CD4-positive, CD25-positive, alpha-beta regulatory T cell (primary cell): ENCODE results near the gene LARGE2. TPM values are rescaled to one million over a fixed set of nuclear protein-coding genes. Genes with fewer than 3 reads are reported as not detected.
A peak's percentile ranks its signal among the peaks of the same experiment; 100 is the strongest.

ENCODE experiments used
- ATAC-seq, 2 donors: fragments of 150-1000 bp; cut with Tn5 transposase; one replicate each; pipeline ENCODE4 v1.10.0; 2021; ENCODE audit warnings: low read depth in 2 of 2, moderate number of reproducible peaks in 2 of 2, moderate library complexity in 1 of 2
- DNase-seq, 3 donors: peaks; one replicate each; pipeline versions ENCODE4 v3.0.0 to v3.0.0-alpha.2; 2012 to 2022; ENCODE audit warnings: mixed read lengths in 1 of 3
- H3K27ac ChIP-seq: one replicate; pipeline ENCODE4 v1.7.0; 2013; ENCODE audit warnings: mild to moderate bottlenecking, low read length; ENCODE audit not compliant: insufficient read depth, poor library complexity, severe bottlenecking
- H3K27me3 ChIP-seq: one replicate; pipeline ENCODE4 v1.7.0; 2013; ENCODE audit warnings: low read length; ENCODE audit not compliant: control insufficient read depth, insufficient read depth
- H3K36me3 ChIP-seq: one replicate; pipeline ENCODE4 v1.7.0; 2013; ENCODE audit warnings: mild to moderate bottlenecking, low read length, moderate library complexity; ENCODE audit not compliant: control insufficient read depth, insufficient read depth
- H3K4me1 ChIP-seq: 2 replicates; pipeline ENCODE4 v1.7.0; 2013; ENCODE audit warnings: mild to moderate bottlenecking, low read length; ENCODE audit not compliant: insufficient read depth, control insufficient read depth, poor library complexity, severe bottlenecking
- H3K4me3 ChIP-seq: one replicate; pipeline ENCODE4 v1.7.0; 2013; ENCODE audit warnings: low read depth, mild to moderate bottlenecking, low read length, moderate library complexity
- H3K9me3 ChIP-seq, 2 experiments: 1 replicate in 1 of 2; 2 replicates in 1 of 2; pipeline ENCODE4 v1.7.0; 2013; ENCODE audit warnings: low read length in 2 of 2, mild to moderate bottlenecking in 1 of 2, moderate library complexity in 1 of 2; ENCODE audit not compliant: control insufficient read depth in 2 of 2
- H3K27ac Mint-ChIP-seq, 3 donors: one replicate each; pipeline ENCODE4 v1.8.0; 2020 to 2022; ENCODE audit warnings: mild to moderate bottlenecking in 3 of 3, mixed read lengths in 3 of 3, moderate library complexity in 2 of 3
- H3K27me3 Mint-ChIP-seq: one replicate; pipeline ENCODE4 v1.8.0; 2022; ENCODE audit warnings: mild to moderate bottlenecking, mixed read lengths
- H3K36me3 Mint-ChIP-seq: one replicate; pipeline ENCODE4 v1.8.0; 2020; ENCODE audit warnings: mixed read lengths
- H3K4me1 Mint-ChIP-seq, 4 donors: one replicate each; pipeline ENCODE4 v1.8.0; 2020 to 2022; ENCODE audit warnings: mixed read lengths in 4 of 4, mild to moderate bottlenecking in 1 of 4
- H3K4me3 Mint-ChIP-seq, 4 donors: one replicate each; pipeline ENCODE4 v1.8.0; 2020 to 2022; ENCODE audit warnings: mild to moderate bottlenecking in 4 of 4, mixed read lengths in 4 of 4, moderate library complexity in 3 of 4
- H3K9me3 Mint-ChIP-seq, 7 donors: one replicate each; pipeline ENCODE4 v1.8.0; 2020 to 2022; ENCODE audit warnings: mixed read lengths in 7 of 7, mild to moderate bottlenecking in 3 of 7, moderate library complexity in 2 of 7
- polyA plus RNA-seq, 4 donors: library from polyadenylated mRNA; unstranded; fragments of 300-500 nt; fragmentation: Illumina TruSeq; gene quantifications; one replicate each; pipeline ENCODE4 v1.2.3, GENCODE V29; 2021
- total RNA-seq: library from RNA; stranded (reverse); gene quantifications from one replicate; pipeline ENCODE4 v1.2.3, GENCODE V29; 2022

Gene LARGE2
- total and polyA plus RNA-seq, 5 donors from 2014 or later = 0.65 to 4.2 (median 1.5) TPM

DNA sequence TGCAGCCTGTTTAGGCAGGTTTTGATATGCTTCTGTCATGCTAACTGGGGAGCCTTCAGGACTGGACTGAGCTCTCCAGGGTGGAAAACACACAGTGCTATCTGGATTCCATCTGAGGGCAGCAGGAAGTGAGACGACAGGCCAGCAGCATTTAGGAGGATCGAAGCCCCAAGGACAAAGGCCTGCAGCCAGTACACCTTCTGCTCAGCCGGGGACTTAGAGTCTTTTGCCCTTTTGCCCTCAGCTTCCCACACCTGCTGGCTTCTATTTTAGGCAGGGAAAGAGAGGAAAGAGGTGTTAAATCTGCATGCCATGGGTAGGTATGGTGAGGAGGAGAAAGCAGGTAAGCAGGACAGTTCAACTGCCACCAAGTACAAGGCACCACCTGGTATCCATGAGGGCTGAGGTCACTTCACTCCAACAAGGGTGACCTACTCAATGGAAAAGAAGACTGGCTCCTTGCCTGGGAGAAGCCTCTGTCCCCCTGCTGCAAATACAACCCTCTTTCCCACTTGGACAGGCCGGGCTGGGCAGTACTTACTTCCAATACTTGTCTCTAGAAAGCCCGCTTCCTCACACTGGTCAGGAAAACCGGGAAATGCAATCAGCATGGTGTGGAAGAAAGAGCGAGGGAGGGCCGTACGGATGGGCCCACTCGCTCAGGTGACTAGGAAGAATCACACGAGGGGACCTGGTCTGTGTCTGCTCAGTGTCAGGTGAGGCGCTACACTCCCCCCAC lies 12.3 kb downstream of the LARGE2 start:
- no peak for ATAC-seq
- Mint-ChIP-seq H3K27ac (no peak overlapping the region), H3K4me1 (peaks cover 5 to 22% (median 17%) of the 10 kb centered on the region in 4 donors), H3K27me3 (no peaks in the 10 kb centered on the region), H3K9me3 (no peaks in the 10 kb centered on the region), H3K4me3 (no peak overlapping the region), H3K36me3 (peaks cover 29% of the 10 kb centered on the region)
- H3K4me1 ChIP-seq = peaks cover 20% of the 10 kb centered on the region
- no peak for DNase-seq
- no peak overlapping the region for H3K4me3 ChIP-seq
- H3K9me3 ChIP-seq = no peaks in the 10 kb centered on the region
- H3K27me3 ChIP-seq = no peaks in the 10 kb centered on the region
- peaks cover 52% of the 10 kb centered on the region for H3K36me3 ChIP-seq
- no peak overlapping the region for H3K27ac ChIP-seq

DNA sequence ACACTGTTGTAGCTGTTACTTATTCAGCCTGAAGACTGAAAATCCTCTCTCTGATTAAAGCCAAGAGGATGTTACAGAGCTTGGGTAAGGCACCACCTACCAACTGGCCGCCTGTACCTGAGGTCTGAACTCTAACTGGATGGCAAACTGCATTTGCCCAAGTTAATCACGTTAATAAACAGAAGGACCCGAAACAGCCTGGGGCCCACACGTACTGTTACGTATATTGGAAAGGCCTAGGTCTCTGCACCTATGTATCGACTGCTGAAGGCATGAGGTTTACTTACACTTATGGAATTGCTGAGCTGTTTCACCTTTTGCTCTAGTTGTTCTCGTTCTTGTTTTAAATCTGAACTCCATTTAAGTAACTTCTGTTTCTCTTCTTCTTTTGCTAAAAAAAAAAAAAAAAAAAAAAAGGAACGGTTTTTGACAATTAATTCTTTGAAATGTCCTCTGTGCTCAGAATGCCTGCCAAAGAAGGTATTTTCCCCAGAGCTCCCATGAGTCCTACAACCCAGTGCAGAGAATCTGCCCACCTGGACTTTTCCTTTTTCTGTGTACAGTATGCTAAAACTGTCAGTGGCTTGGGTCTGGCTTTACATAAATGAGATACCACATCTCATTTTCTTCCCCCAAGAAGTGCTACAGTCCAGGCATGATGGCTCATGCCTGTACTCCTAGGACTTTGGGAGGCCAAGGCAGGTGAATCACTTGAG lies 13.1 kb downstream of the LARGE2 start:
- no peak overlapping the region for H3K27ac Mint-ChIP-seq
- peaks cover 0 to 15% (median 9%) of the 10 kb centered on the region in 4 donors for H3K4me1 Mint-ChIP-seq
- H3K4me1 ChIP-seq = peaks cover 13% of the 10 kb centered on the region

DNA sequence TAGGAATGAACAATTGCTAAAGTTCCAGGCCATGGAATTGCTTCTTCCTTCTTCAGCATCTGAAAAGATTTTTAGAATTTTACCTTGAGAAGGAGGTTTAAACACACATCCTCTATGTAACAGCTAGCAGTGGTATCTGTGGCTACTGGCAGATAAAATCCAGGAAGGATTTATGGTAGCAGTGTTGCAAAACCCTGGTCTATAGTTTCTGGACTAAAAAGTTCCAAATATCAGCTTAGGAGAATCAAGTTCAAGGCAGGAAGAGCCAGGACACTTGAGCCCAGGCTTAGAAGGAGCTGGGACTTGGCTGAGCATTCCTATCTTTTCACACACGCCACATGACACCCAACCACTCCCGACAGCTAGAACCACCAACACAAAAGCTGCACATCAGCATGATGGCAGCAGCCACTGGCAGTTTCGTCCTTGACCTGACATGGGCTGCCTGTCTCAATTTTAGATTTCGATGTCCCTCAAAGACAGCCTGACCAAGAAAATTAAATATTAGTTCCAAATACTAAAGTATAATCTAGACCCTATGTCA lies 14.1 kb downstream of the LARGE2 start:
- H3K36me3 ChIP-seq = peaks cover 59% of the 10 kb centered on the region
- peaks cover 2% of the 10 kb centered on the region for H3K4me1 ChIP-seq
- Mint-ChIP-seq H3K36me3 (peaks cover 28% of the 10 kb centered on the region), H3K27ac (no peak overlapping the region), H3K9me3 (no peaks in the 10 kb centered on the region), H3K4me1 (peaks cover 0 to 5% (median 3%) of the 10 kb centered on the region in 4 donors), H3K27me3 (no peaks in the 10 kb centered on the region), H3K4me3 (no peak overlapping the region)
- H3K4me3 ChIP-seq = no peak overlapping the region
- no peak for DNase-seq
- no peaks in the 10 kb centered on the region for H3K9me3 ChIP-seq
- no peaks in the 10 kb centered on the region for H3K27me3 ChIP-seq
- ATAC-seq = no peak
- H3K27ac ChIP-seq = no peak overlapping the region

More for the DNA sequence above, 13.1 kb downstream of the LARGE2 start:
- Histone ChIP-seq H3K4me3 (no peak overlapping the region), H3K36me3 (peaks cover 52% of the 10 kb centered on the region), H3K27me3 (no peaks in the 10 kb centered on the region), H3K9me3 (no peaks in the 10 kb centered on the region), H3K27ac (no peak overlapping the region)
- no peak for ATAC-seq
- Mint-ChIP-seq H3K36me3 (peaks cover 25% of the 10 kb centered on the region), H3K4me3 (no peak overlapping the region), H3K9me3 (no peaks in the 10 kb centered on the region), H3K27me3 (no peaks in the 10 kb centered on the region)
- DNase-seq = no peak

DNA sequence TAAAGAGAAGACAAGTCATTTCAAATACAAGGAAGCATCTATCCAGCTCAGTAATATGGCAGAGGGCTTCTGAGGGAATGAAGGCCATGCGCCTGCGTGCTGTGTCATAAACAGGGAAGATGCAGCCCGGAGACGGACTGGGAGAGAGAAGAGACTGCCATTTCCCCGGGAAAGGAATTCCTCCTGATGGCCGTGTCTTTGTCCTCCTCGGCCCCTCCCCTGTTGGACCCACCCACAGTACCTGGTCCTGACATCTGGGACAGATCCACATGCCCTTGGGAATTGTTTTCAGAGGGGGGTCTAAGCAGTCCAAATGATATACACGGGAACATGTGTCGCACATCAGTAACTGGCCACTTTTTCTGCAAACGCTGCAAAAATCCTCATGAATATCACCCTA lies 15.5 kb downstream of the LARGE2 start:
- Histone ChIP-seq H3K27ac (no peak overlapping the region), H3K9me3 (no peaks in the 10 kb centered on the region), H3K4me3 (no peak overlapping the region), H3K27me3 (no peaks in the 10 kb centered on the region), H3K4me1 (no peaks in the 10 kb centered on the region), H3K36me3 (peaks cover 67% of the 10 kb centered on the region)
- Mint-ChIP-seq H3K4me1 (no peaks in the 10 kb centered on the region), H3K4me3 (no peak overlapping the region), H3K9me3 (no peaks in the 10 kb centered on the region), H3K27me3 (no peaks in the 10 kb centered on the region), H3K36me3 (peaks cover 33% of the 10 kb centered on the region), H3K27ac (no peak overlapping the region)
- DNase-seq (no peak), ATAC-seq (no peak)

DNA sequence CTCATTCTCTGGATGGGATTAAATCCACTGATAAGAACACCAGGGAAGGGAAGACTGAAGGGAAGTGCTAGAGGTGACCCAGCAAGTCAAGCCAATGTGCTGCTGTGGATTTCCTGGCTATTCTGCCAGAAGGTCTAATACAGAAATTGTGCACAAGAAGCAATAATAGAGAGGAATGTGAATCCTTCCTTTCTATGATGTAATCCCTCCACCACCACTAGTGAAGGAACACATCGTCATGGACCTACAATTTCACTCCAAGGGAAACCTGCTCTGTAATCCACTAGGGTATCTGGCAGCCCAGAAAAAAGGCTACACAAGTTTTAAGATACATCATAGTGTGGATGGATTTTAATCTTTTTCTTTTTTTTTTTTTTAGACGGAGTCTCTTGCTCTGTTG lies 17.4 kb downstream of the LARGE2 start:
- Histone ChIP-seq H3K4me1 (no peaks in the 10 kb centered on the region), H3K27me3 (no peaks in the 10 kb centered on the region), H3K4me3 (no peak overlapping the region), H3K27ac (no peak overlapping the region), H3K36me3 (peaks cover 61% of the 10 kb centered on the region), H3K9me3 (no peaks in the 10 kb centered on the region)
- H3K36me3 Mint-ChIP-seq = peaks cover 41% of the 10 kb centered on the region
- no peaks in the 10 kb centered on the region for H3K27me3 Mint-ChIP-seq
- H3K4me3 Mint-ChIP-seq = no peak overlapping the region
- H3K4me1 Mint-ChIP-seq = no peaks in the 10 kb centered on the region
- ATAC-seq = no peak
- H3K9me3 Mint-ChIP-seq = no peaks in the 10 kb centered on the region
- no peak overlapping the region for H3K27ac Mint-ChIP-seq
- no peak for DNase-seq

DNA sequence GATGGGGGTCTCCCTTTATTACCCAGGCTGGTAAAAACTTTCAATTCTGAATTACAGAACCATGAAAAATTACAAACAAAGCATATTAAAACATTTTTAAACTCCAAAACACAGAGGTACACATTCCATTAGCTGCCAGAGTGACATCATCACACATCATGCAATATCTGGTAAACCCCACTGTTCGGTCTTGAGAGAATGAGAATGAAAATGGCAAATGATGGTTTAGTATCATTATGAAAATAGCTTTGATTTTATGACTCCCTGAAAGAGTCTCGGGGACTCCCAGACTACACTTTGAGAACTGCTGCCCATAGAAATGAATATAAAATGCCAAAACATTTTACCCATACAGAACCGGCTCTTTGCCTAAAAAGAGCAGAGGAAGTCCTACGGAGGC lies 18.8 kb downstream of the LARGE2 start:
- DNase-seq (no peak), ATAC-seq (no peak)
- Mint-ChIP-seq H3K27ac (peak overlapping the region in 1 of 3 donors; percentile 14), H3K4me3 (no peak overlapping the region), H3K36me3 (peaks cover 53% of the 10 kb centered on the region), H3K4me1 (no peaks in the 10 kb centered on the region), H3K9me3 (no peaks in the 10 kb centered on the region), H3K27me3 (no peaks in the 10 kb centered on the region)
- peaks cover 58% of the 10 kb centered on the region for H3K36me3 ChIP-seq
- no peaks in the 10 kb centered on the region for H3K9me3 ChIP-seq
- no peaks in the 10 kb centered on the region for H3K4me1 ChIP-seq
- no peak overlapping the region for H3K4me3 ChIP-seq
- H3K27me3 ChIP-seq = no peaks in the 10 kb centered on the region
- no peak overlapping the region for H3K27ac ChIP-seq

DNA sequence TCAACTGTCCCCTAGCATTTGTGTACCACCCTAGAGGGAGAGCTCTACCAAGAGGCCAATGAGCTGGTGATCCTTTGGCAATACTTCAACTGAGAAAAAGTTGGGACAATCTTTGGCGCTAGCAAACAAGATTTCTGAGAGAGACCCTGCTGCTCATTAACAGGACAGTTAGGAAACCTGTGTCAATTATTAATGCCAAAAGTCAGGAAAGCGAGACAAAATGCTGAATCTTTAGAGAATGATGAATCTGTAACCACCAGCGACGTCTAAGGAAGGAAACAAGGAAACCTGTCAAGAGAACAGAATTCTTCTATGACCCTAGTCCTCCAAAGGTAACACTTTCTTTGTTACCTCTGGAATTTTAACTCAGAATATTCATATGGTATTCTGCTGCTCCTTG lies 19.9 kb downstream of the LARGE2 start:
- Histone ChIP-seq H3K4me3 (no peak overlapping the region), H3K9me3 (no peaks in the 10 kb centered on the region), H3K27me3 (no peaks in the 10 kb centered on the region), H3K27ac (no peak overlapping the region), H3K36me3 (peaks cover 56% of the 10 kb centered on the region), H3K4me1 (no peaks in the 10 kb centered on the region)
- Mint-ChIP-seq H3K9me3 (no peaks in the 10 kb centered on the region), H3K27ac (peak overlapping the region in 1 of 3 donors; percentile 12), H3K4me3 (no peak overlapping the region), H3K4me1 (no peaks in the 10 kb centered on the region), H3K36me3 (peaks cover 45% of the 10 kb centered on the region), H3K27me3 (no peaks in the 10 kb centered on the region)
- DNase-seq (no peak), ATAC-seq (no peak)
